ENCODE data around the gene RNF180.

GRCh38 chr5:64125521-64125920 lies 40.1 kb upstream of the RNF180 start:
- TF ChIP-seq, protein P1, sequence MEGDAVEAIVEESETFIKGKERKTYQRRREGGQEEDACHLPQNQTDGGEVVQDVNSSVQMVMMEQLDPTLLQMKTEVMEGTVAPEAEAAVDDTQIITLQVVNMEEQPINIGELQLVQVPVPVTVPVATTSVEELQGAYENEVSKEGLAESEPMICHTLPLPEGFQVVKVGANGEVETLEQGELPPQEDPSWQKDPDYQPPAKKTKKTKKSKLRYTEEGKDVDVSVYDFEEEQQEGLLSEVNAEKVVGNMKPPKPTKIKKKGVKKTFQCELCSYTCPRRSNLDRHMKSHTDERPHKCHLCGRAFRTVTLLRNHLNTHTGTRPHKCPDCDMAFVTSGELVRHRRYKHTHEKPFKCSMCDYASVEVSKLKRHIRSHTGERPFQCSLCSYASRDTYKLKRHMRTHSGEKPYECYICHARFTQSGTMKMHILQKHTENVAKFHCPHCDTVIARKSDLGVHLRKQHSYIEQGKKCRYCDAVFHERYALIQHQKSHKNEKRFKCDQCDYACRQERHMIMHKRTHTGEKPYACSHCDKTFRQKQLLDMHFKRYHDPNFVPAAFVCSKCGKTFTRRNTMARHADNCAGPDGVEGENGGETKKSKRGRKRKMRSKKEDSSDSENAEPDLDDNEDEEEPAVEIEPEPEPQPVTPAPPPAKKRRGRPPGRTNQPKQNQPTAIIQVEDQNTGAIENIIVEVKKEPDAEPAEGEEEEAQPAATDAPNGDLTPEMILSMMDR (IDR thresholded peaks at IDR 0.05 in 2 of 3, conservative IDR thresholded peaks at IDR 0.05 in 1 of 3; ENCODE audit: control insufficient read depth in 2 of 3, extremely low read depth in 1 of 3, insufficient read depth in 1 of 3, low read depth in 3 of 3, low read length in 3 of 3), result no peak
- no peak for TF ChIP-seq RFX5 (IDR thresholded peaks at IDR 0.05; ENCODE audit: low read depth, low read length)
- no peak for TF ChIP-seq FOXK2 (IDR thresholded peaks at IDR 0.05)
- no peak for TF ChIP-seq MAX (IDR thresholded peaks at IDR 0.05; ENCODE audit: low read depth, low read length)
- TF ChIP-seq POLR2A (IDR thresholded peaks at IDR 0.05; ENCODE audit: low read depth, low read length), result no peak
